Left lobe of liver (tissue), 2 donors: Measurements from ENCODE around the gene USP17L18. TPM values are rescaled to one million over a fixed set of nuclear protein-coding genes. Genes with fewer than 3 reads are reported as not detected.
"Not testable (repeated sequence)": the region's sequence is repeated elsewhere in the genome, so short reads cannot be mapped to it uniquely, and the experiment has no call there.

Source experiments
- ATAC-seq: fragments of 200-7000 bp; cut with Tn5 transposase; one replicate; pipeline ENCODE4 v1.9.1; 2020; ENCODE audit warnings: mild to moderate bottlenecking, moderate library complexity
- DNase-seq: peaks from one replicate; pipeline ENCODE4 v3.0.0-alpha.2; 2020; ENCODE audit warnings: low spot score
- total RNA-seq: library from RNA; stranded (reverse); gene quantifications from one replicate; pipeline ENCODE4 v1.2.1, GENCODE V29; 2021
- donor health status: DM: no; HTN: no; CAD: no; lungs with moderate emphysema.
- donor health status: DM: no; HTN: yes; CAD: no.

The USP17L18 gene
- not detected for total RNA-seq

- not testable (repeated sequence) for ATAC-seq
- peak; percentile 47 for DNase-seq
Observed at GRCh38 chr4:9247953-9248680, at the start of gene USP17L18. Gene USP17L18 (plus strand): TSS chr4:9248630. CDS start chr4:9248630, 0 bp downstream.

GRCh38 chr4:9210357-9210756 lies 38.1 kb upstream of the USP17L18 start, which contains the start of gene USP17L10:
Gene USP17L10 (plus strand): TSS chr4:9210657. CDS start chr4:9210657, 0 bp downstream.
- ATAC-seq, DNase-seq: not testable (repeated sequence)

GRCh38 chr4:9214701-9215100 lies 33.7 kb upstream of the USP17L18 start:
- ATAC-seq: not testable (repeated sequence)
- peak; percentile 6 for DNase-seq

- DNase-seq, ATAC-seq: not testable (repeated sequence)
Observed at GRCh38 chr4:9215105-9215504, 33.3 kb upstream of the USP17L18 start, which contains the start of gene USP17L11. Gene USP17L11 (plus strand): TSS chr4:9215405. CDS start chr4:9215405, 0 bp downstream.

- ATAC-seq, DNase-seq: not testable (repeated sequence)
Observed at GRCh38 chr4:9219852-9220251, 28.6 kb upstream of the USP17L18 start, which contains the start of gene USP17L12. Gene USP17L12 (plus strand): TSS chr4:9220152. CDS start chr4:9220152, 0 bp downstream.

GRCh38 chr4:9224596-9224995 lies 23.8 kb upstream of the USP17L18 start, which contains the start of gene USP17L13:
Gene USP17L13 (plus strand): TSS chr4:9224896. CDS start chr4:9224896, 0 bp downstream.
- not testable (repeated sequence) for DNase-seq, ATAC-seq

GRCh38 chr4:9230249-9230648 lies 18.2 kb upstream of the USP17L18 start:
- DNase-seq, ATAC-seq: not testable (repeated sequence)

- not testable (repeated sequence) for DNase-seq, ATAC-seq
Observed at GRCh38 chr4:9234085-9234484, 14.3 kb upstream of the USP17L18 start, which contains the start of gene USP17L15. Gene USP17L15 (plus strand): TSS chr4:9234385. CDS start chr4:9234385, 0 bp downstream.

- DNase-seq, ATAC-seq: not testable (repeated sequence)
Observed at GRCh38 chr4:9238461-9238860, 10.0 kb upstream of the USP17L18 start.

GRCh38 chr4:9243579-9243978 lies 4.9 kb upstream of the USP17L18 start, which contains the start of gene USP17L17:
Gene USP17L17 (plus strand): TSS chr4:9243879. CDS start chr4:9243879, 0 bp downstream.
- not testable (repeated sequence) for DNase-seq, ATAC-seq

GRCh38 chr4:9253078-9253477 lies 4.6 kb downstream of the USP17L18 start, which contains the start of gene USP17L19:
Gene USP17L19 (plus strand): TSS chr4:9253378. CDS start chr4:9253378, 0 bp downstream.
- DNase-seq, ATAC-seq: not testable (repeated sequence)

GRCh38 chr4:9257824-9258223 lies 9.4 kb downstream of the USP17L18 start, which contains the start of gene USP17L20:
Gene USP17L20 (plus strand): TSS chr4:9258124. CDS start chr4:9258124, 0 bp downstream.
- DNase-seq, ATAC-seq: not testable (repeated sequence)

- not testable (repeated sequence) for DNase-seq, ATAC-seq
Observed at GRCh38 chr4:9262572-9262971, 14.1 kb downstream of the USP17L18 start, which contains the start of gene USP17L21. Gene USP17L21 (plus strand): TSS chr4:9262872. CDS start chr4:9262872, 0 bp downstream.

GRCh38 chr4:9267319-9267718 lies 18.9 kb downstream of the USP17L18 start, which contains the start of gene USP17L22:
Gene USP17L22 (plus strand): TSS chr4:9267619. CDS start chr4:9267619, 0 bp downstream.
- DNase-seq, ATAC-seq: not testable (repeated sequence)

- peak; percentile 71 for DNase-seq
- not testable (repeated sequence) for ATAC-seq
Observed at GRCh38 chr4:9271719-9272118, 23.3 kb downstream of the USP17L18 start.

Other genes starting within 250 kb of the USP17L18 start
- gene FAM90A26, start 78.2 kb upstream of the USP17L18 start, total RNA-seq: not detected
- not detected for gene USP17L10, start 38.0 kb upstream of the USP17L18 start, total RNA-seq
- not detected for gene USP17L11, start 33.2 kb upstream of the USP17L18 start, total RNA-seq
- gene USP17L12, start 28.5 kb upstream of the USP17L18 start, total RNA-seq: not detected
- gene USP17L13, start 23.7 kb upstream of the USP17L18 start, total RNA-seq: not detected
- gene USP17L15, start 14.2 kb upstream of the USP17L18 start, total RNA-seq: not detected
- gene USP17L17, start 4.8 kb upstream of the USP17L18 start, total RNA-seq: not detected
- not detected for gene USP17L19, start 4.7 kb downstream of the USP17L18 start, total RNA-seq
- gene USP17L20, start 9.5 kb downstream of the USP17L18 start, total RNA-seq: not detected
- not detected for gene USP17L21, start 14.2 kb downstream of the USP17L18 start, total RNA-seq
- not detected for gene USP17L22, start 19.0 kb downstream of the USP17L18 start, total RNA-seq
- not detected for gene USP17L24, start 76.5 kb downstream of the USP17L18 start, total RNA-seq
- not detected for gene USP17L25, start 81.3 kb downstream of the USP17L18 start, total RNA-seq
- not detected for gene USP17L26, start 86.0 kb downstream of the USP17L18 start, total RNA-seq
- not detected for gene USP17L5, start 90.8 kb downstream of the USP17L18 start, total RNA-seq
- not detected for gene USP17L27, start 95.5 kb downstream of the USP17L18 start, total RNA-seq
- not detected for gene USP17L28, start 100.3 kb downstream of the USP17L18 start, total RNA-seq
- not detected for gene USP17L29, start 105.0 kb downstream of the USP17L18 start, total RNA-seq
- gene USP17L30, start 114.5 kb downstream of the USP17L18 start, total RNA-seq: not detected
- not detected for gene DEFB131A, start 195.8 kb downstream of the USP17L18 start, total RNA-seq